H9 (cell line): Measurements from ENCODE around the gene YAF2. TPM values are rescaled to one million over a fixed set of nuclear protein-coding genes. Genes with fewer than 3 reads are reported as not detected.

ENCODE experiments used
- DNase-seq: peaks from one replicate; pipeline ENCODE4 v3.0.0-alpha.2; 2017
- H2AFZ ChIP-seq: one replicate; pipeline ENCODE4 v1.6.1; 2013; ENCODE audit warnings: mild to moderate bottlenecking, low read length, control low read depth, moderate library complexity
- H2AK5ac ChIP-seq: 2 replicates; pipeline ENCODE4 v1.6.1; 2013; ENCODE audit warnings: low read length, control low read depth, mixed read lengths; ENCODE audit not compliant: insufficient read length
- H2BK120ac ChIP-seq: one replicate; pipeline ENCODE4 v1.6.1; 2013; ENCODE audit warnings: low read depth, mild to moderate bottlenecking, low read length, control low read depth, inconsistent platforms; ENCODE audit not compliant: poor library complexity, severe bottlenecking
- H2BK12ac ChIP-seq: 2 replicates; pipeline ENCODE4 v1.6.1; 2013; ENCODE audit warnings: low read length, control low read depth, mixed read lengths, low read depth; ENCODE audit not compliant: insufficient read length
- H2BK15ac ChIP-seq: 2 replicates; pipeline ENCODE4 v1.6.1; 2013; ENCODE audit warnings: low read depth, low read length, control low read depth
- H2BK20ac ChIP-seq: one replicate; pipeline ENCODE4 v1.6.1; 2013; ENCODE audit warnings: low read depth, mild to moderate bottlenecking, low read length, control low read depth, inconsistent platforms; ENCODE audit not compliant: poor library complexity, severe bottlenecking
- H2BK5ac ChIP-seq: 2 replicates; pipeline ENCODE4 v1.6.1; 2013; ENCODE audit warnings: low read length, control low read depth, mixed read lengths; ENCODE audit not compliant: insufficient read length
- H3K14ac ChIP-seq: 2 replicates; pipeline ENCODE4 v1.6.1; 2013; ENCODE audit warnings: low read length, control low read depth; ENCODE audit not compliant: insufficient read depth
- H3K18ac ChIP-seq: 2 replicates; pipeline ENCODE4 v1.6.1; 2013; ENCODE audit warnings: low read depth, mild to moderate bottlenecking, mixed read lengths, low read length, control low read depth; ENCODE audit not compliant: insufficient read length
- H3K23ac ChIP-seq: 2 replicates; pipeline ENCODE4 v1.6.1; 2013; ENCODE audit warnings: low read length, control low read depth, mixed read lengths, low read depth; ENCODE audit not compliant: insufficient read length
- H3K23me2 ChIP-seq: 2 replicates; pipeline ENCODE4 v1.6.1; 2013; ENCODE audit warnings: low read depth, mild to moderate bottlenecking, mixed read lengths, low read length, control low read depth; ENCODE audit not compliant: insufficient read length, poor library complexity, severe bottlenecking
- H3K27ac ChIP-seq: 2 replicates; pipeline ENCODE4 v1.5.1; 2013; ENCODE audit warnings: low read length, control low read depth, mixed read lengths, low read depth; ENCODE audit not compliant: insufficient read length
- H3K27me3 ChIP-seq: 2 replicates; pipeline ENCODE4 v1.6.1; 2013; ENCODE audit warnings: low read length, control low read depth, inconsistent platforms; ENCODE audit not compliant: insufficient read depth
- H3K4ac ChIP-seq: 2 replicates; pipeline ENCODE4 v1.6.1; 2013; ENCODE audit warnings: low read depth, mild to moderate bottlenecking, control low read depth, inconsistent platforms, low read length, moderate library complexity
- H3K4me1 ChIP-seq: 2 replicates; pipeline ENCODE4 v1.6.1; 2013; ENCODE audit warnings: low read length, control low read depth, inconsistent platforms; ENCODE audit not compliant: insufficient read depth
- H3K4me2 ChIP-seq: 2 replicates; pipeline ENCODE4 v1.6.1; 2013; ENCODE audit warnings: low read length, control low read depth, mixed read lengths; ENCODE audit not compliant: insufficient read length, insufficient read depth
- H3K56ac ChIP-seq: 2 replicates; pipeline ENCODE4 v1.6.1; 2013; ENCODE audit warnings: low read depth, mild to moderate bottlenecking, mixed read lengths, low read length, control low read depth; ENCODE audit not compliant: insufficient read length
- H3K79me1 ChIP-seq: 2 replicates; pipeline ENCODE4 v1.6.1; 2013; ENCODE audit warnings: low read depth, mild to moderate bottlenecking, moderate library complexity, low read length, control low read depth, inconsistent platforms; ENCODE audit not compliant: insufficient read depth, poor library complexity, severe bottlenecking
- H3K79me2 ChIP-seq: 2 replicates; pipeline ENCODE4 v1.6.1; 2013; ENCODE audit warnings: low read length, control low read depth, inconsistent platforms; ENCODE audit not compliant: insufficient read depth
- H3K9ac ChIP-seq: 2 replicates; pipeline ENCODE4 v1.6.1; 2013; ENCODE audit warnings: low read length, control low read depth, mixed read lengths; ENCODE audit not compliant: insufficient read length; ENCODE audit errors: extremely low read depth
- H3K9me3 ChIP-seq: one replicate; pipeline ENCODE4 v1.6.1; 2013; ENCODE audit warnings: low read depth, low read length, inconsistent platforms; ENCODE audit not compliant: control insufficient read depth
- H3T11ph ChIP-seq: one replicate; pipeline ENCODE4 v1.6.1; 2013; ENCODE audit warnings: mild to moderate bottlenecking, low read length, control low read depth, inconsistent platforms
- H4K20me1 ChIP-seq: one replicate; pipeline ENCODE4 v1.6.1; 2013; ENCODE audit not compliant: control insufficient read depth, insufficient read length, insufficient read depth
- H4K5ac ChIP-seq: 2 replicates; pipeline ENCODE4 v1.6.1; 2013; ENCODE audit warnings: low read depth, mild to moderate bottlenecking, mixed read lengths, low read length, control low read depth; ENCODE audit not compliant: insufficient read length
- H4K8ac ChIP-seq: replicated peaks from 2 replicates; pipeline ENCODE4 v1.6.1; 2013; ENCODE audit warnings: low read length, control low read depth, mixed read lengths, low read depth; ENCODE audit not compliant: insufficient read length
- H4K91ac ChIP-seq: 2 replicates; pipeline ENCODE4 v1.6.1; 2013; ENCODE audit warnings: low read depth, mild to moderate bottlenecking, moderate library complexity, mixed read lengths, low read length, control low read depth; ENCODE audit not compliant: insufficient read length
- H3K27ac Mint-ChIP-seq, 3 experiments: 2 replicates in 2 of 3; 3 replicates in 1 of 3; pipeline ENCODE4 v1.8.0; 2020 to 2021; ENCODE audit warnings: mixed read lengths in 3 of 3, mild to moderate bottlenecking in 1 of 3, moderate library complexity in 1 of 3
- H3K27me3 Mint-ChIP-seq: 2 replicates; pipeline ENCODE4 v1.8.0; 2021; ENCODE audit warnings: low read depth, mild to moderate bottlenecking, moderate library complexity, mixed read lengths
- H3K36me3 Mint-ChIP-seq, 3 experiments: 2 replicates in 2 of 3; 3 replicates in 1 of 3; pipeline ENCODE4 v1.8.0; 2020 to 2021; ENCODE audit warnings: low read depth in 3 of 3, mixed read lengths in 3 of 3; ENCODE audit not compliant: insufficient read depth in 1 of 3
- H3K4me1 Mint-ChIP-seq, 2 experiments: 2 replicates each; pipeline ENCODE4 v1.8.0; 2020; ENCODE audit warnings: mixed read lengths in 2 of 2
- H3K4me3 Mint-ChIP-seq, 2 experiments: 2 replicates in 1 of 2; 3 replicates in 1 of 2; pipeline ENCODE4 v1.8.0; 2020 to 2021; ENCODE audit warnings: mild to moderate bottlenecking in 2 of 2, mixed read lengths in 2 of 2, moderate library complexity in 1 of 2
- H3K9me3 Mint-ChIP-seq, 2 experiments: 2 replicates in 1 of 2; 3 replicates in 1 of 2; pipeline ENCODE4 v1.8.0; 2020; ENCODE audit warnings: mild to moderate bottlenecking in 2 of 2, mixed read lengths in 2 of 2, moderate library complexity in 1 of 2
- WGBS: extraction: QIAGEN DNeasy Blood & Tissue Kit; methylation state at CpG from one replicate; pipeline ENCODE4 v1.1.7; 2013; ENCODE audit warnings: missing lambda C conversion rate, low lambda C conversion rate, mixed read lengths; ENCODE audit not compliant: insufficient read length; ENCODE audit errors: extremely low coverage; 5-methylcytosine and 5-hydroxymethylcytosine counted together
- total RNA-seq: library from RNA; stranded (reverse); gene quantifications from 2 replicates; pipeline ENCODE4 v1.2.1, GENCODE V29; 2021
- TF ChIP-seq, protein P1 (sequence below): fragments of 200-600 bp; sonication (generic); conservative IDR thresholded peaks from 3 replicates; pipeline ENCODE4 v1.8.0; 2021; ENCODE audit warnings: antibody characterized with exemption, mild to moderate bottlenecking

The YAF2 gene
- total RNA-seq, 1 experiment from 2014 or later: 1.9 TPM

DNA sequence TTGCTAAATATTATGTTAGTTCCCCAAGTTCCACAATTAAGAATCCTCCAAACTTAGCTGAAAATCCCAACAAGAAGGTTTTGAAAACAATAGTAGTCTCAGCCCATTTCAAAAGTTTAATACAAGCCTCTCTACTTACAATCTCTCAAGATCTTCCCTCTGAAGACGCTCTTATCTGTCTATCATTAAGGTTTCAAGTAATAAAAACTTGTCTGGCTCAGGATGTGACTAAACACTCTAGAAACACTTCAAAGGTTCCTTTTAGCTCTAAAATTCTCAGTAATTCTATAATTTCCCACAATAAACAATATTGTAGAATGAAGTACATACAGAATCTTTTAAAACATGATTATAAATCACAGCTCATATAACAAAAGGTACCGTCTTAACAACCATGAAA is 16.3 kb downstream of the YAF2 start:
- DNase-seq: no peak
- Histone ChIP-seq H3K4me2 (no peak overlapping the region), H2BK12ac (no peak overlapping the region), H3K56ac (no peak overlapping the region), H3K79me1 (no peaks in the 10 kb centered on the region), H3K27me3 (no peaks in the 10 kb centered on the region), H4K91ac (no peak overlapping the region), H3K23ac (no peak overlapping the region), H3K9ac (no peak overlapping the region), H3K4me1 (no peaks in the 10 kb centered on the region), H4K5ac (no peak overlapping the region), H3K79me2 (no peaks in the 10 kb centered on the region), H3K9me3 (no peaks in the 10 kb centered on the region), H4K20me1 (no peaks in the 10 kb centered on the region), H2BK5ac (no peak overlapping the region), H3K23me2 (no peaks in the 10 kb centered on the region), H2BK15ac (no peak overlapping the region), H2BK20ac (no peak overlapping the region), H3K18ac (no peak overlapping the region), H2BK120ac (no peak overlapping the region), H3K27ac (no peak overlapping the region), H3K4ac (no peak overlapping the region), H2AFZ (no peak overlapping the region), H2AK5ac (no peak overlapping the region), H4K8ac (no peak overlapping the region), H3T11ph (no peak overlapping the region), H3K14ac (no peak overlapping the region)
- H3K9me3 Mint-ChIP-seq: peaks cover 13 to 16% of the 10 kb centered on the region in 2 experiments
- H3K36me3 Mint-ChIP-seq: peaks cover 1 to 7% (median 2%) of the 10 kb centered on the region in 3 experiments; a peak in 6 of 7 replicates
- no peaks in the 10 kb centered on the region for H3K4me1 Mint-ChIP-seq
- WGBS: no CpG with 5 or more reads among the region's 2 CpGs
- TF ChIP-seq, protein P1, sequence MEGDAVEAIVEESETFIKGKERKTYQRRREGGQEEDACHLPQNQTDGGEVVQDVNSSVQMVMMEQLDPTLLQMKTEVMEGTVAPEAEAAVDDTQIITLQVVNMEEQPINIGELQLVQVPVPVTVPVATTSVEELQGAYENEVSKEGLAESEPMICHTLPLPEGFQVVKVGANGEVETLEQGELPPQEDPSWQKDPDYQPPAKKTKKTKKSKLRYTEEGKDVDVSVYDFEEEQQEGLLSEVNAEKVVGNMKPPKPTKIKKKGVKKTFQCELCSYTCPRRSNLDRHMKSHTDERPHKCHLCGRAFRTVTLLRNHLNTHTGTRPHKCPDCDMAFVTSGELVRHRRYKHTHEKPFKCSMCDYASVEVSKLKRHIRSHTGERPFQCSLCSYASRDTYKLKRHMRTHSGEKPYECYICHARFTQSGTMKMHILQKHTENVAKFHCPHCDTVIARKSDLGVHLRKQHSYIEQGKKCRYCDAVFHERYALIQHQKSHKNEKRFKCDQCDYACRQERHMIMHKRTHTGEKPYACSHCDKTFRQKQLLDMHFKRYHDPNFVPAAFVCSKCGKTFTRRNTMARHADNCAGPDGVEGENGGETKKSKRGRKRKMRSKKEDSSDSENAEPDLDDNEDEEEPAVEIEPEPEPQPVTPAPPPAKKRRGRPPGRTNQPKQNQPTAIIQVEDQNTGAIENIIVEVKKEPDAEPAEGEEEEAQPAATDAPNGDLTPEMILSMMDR: no peak
- H3K27me3 Mint-ChIP-seq: peaks cover 21% of the 10 kb centered on the region
- no peak overlapping the region for H3K4me3 Mint-ChIP-seq
- no peak overlapping the region for H3K27ac Mint-ChIP-seq
